Fibroblast of villous mesenchyme (primary cell): ENCODE data around the gene CACNA2D2. TPM values are rescaled to one million over a fixed set of nuclear protein-coding genes. Genes with fewer than 3 reads are reported as not detected.

Experiments used
- DNase-seq: peaks from one replicate; pipeline ENCODE4 v3.0.0-alpha.2; 2010; ENCODE audit warnings: low read depth
- H3K4me3 ChIP-seq: 2 replicates; pipeline ENCODE4 v1.5.1; 2011; ENCODE audit warnings: low read depth, mild to moderate bottlenecking, low read length
- CTCF ChIP-seq: IDR thresholded peaks from 2 replicates; pipeline ENCODE4 v1.5.1; 2012; ENCODE audit warnings: low read depth, mild to moderate bottlenecking, low read length; ENCODE audit not compliant: insufficient read depth
- total RNA-seq: library from RNA; depleted of rRNA; stranded (reverse); fragments of >200 nt; gene quantifications from 2 replicates; pipeline ENCODE4 v1.2.3, GENCODE V29; 2012

The CACNA2D2 gene
- total RNA-seq, 1 donor: not detected

GRCh38 chr3:50484722-50485121 is 18.7 kb downstream of the CACNA2D2 start:
- DNase-seq: no peak
- TF ChIP-seq CTCF: no peak
- no peak overlapping the region for H3K4me3 ChIP-seq

GRCh38 chr3:50483374-50483773 is 20.1 kb downstream of the CACNA2D2 start:
- TF ChIP-seq CTCF: no peak
- no peak overlapping the region for H3K4me3 ChIP-seq
- no peak for DNase-seq

- TF ChIP-seq CTCF: no peak
- no peak overlapping the region for H3K4me3 ChIP-seq
- no peak for DNase-seq
Measured at GRCh38 chr3:50481992-50482391, 21.4 kb downstream of the CACNA2D2 start.

GRCh38 chr3:50480471-50480870 is 23.0 kb downstream of the CACNA2D2 start:
- TF ChIP-seq CTCF: no peak
- no peak for DNase-seq
- H3K4me3 ChIP-seq: no peak overlapping the region

- no peak for TF ChIP-seq CTCF
- no peak for DNase-seq
- H3K4me3 ChIP-seq: no peak overlapping the region
Measured at GRCh38 chr3:50479523-50479922, 23.9 kb downstream of the CACNA2D2 start.

- H3K4me3 ChIP-seq: no peak overlapping the region
- DNase-seq: no peak
- TF ChIP-seq CTCF: no peak
Measured at GRCh38 chr3:50478671-50479260, 24.7 kb downstream of the CACNA2D2 start.

GRCh38 chr3:50478051-50478450 is 25.4 kb downstream of the CACNA2D2 start:
- DNase-seq: no peak
- H3K4me3 ChIP-seq: no peak overlapping the region
- TF ChIP-seq CTCF: no peak
